GM08714 (cell line): ENCODE measurements around the gene ADAMTS17.

Experiments
- H3K4me3 ChIP-seq: fragments of 200-500 bp; sonication (Bioruptor generic); 2 replicates; pipeline ENCODE4 v1.5.1; 2014; ENCODE audit warnings: mild to moderate bottlenecking, low read length, inconsistent platforms
- ZNF274 ChIP-seq: IDR thresholded peaks from 2 replicates; pipeline ENCODE4 v1.6.1; 2012; ENCODE audit warnings: mild to moderate bottlenecking, low read depth, low read length

ADAMTS17 gene

DNA sequence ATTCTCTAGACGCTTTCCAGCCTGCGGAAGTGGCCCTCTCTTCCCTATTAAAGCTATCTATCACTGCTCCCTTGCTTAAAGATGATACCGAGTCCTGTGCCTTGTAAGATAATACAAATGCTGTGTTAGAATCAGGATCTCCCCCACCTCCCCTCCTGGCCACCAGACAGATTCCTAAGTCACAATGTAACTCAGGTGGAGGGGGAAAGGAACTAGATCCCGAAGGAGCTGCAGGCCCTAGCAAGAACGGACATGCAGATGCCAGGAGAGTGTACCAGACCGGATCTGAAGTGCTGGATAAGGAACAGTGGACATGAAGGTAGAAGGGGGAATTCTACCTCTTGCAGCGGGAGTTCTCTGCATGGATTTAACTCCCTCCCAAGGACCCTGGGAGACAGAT lies 377.8 kb downstream of the ADAMTS17 start:
- no peak overlapping the region for H3K4me3 ChIP-seq
- TF ChIP-seq ZNF274 = no peak

DNA sequence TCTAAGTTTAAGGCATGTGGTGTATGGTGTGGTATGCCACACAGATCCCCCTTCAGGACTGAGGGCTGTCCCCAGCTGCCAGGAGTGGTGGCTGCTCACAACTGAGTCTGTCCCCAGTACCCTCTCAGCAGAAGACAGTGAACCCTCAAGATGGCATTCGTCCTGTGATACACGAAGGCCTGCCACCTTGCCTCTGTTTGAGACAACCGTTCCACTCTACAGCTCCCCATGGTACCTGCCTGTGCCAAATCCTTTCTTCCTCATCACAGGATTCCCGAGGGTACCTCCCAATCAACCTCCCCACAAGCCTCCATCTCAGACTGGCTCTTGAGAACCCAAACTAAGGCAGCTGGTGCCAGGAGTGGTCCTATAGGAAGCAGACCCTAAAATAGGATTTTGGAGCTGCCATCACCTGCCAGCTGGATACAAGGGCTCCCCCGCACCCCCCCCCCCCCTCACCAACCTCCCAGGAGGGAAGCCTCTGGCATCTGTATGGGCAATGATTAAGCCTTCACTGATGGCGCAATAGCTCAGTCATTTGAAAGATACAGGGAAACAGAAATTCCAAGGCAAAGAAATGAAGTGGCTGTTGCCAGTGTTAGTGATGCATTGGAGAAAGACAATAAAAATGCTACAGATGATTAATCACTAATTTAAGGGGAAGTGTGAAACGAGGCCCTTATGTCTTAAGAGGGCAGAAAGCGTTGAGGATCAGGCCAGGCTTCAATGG lies 378.5 kb downstream of the ADAMTS17 start:
- no peak overlapping the region for H3K4me3 ChIP-seq
- TF ChIP-seq ZNF274 = no peak

DNA sequence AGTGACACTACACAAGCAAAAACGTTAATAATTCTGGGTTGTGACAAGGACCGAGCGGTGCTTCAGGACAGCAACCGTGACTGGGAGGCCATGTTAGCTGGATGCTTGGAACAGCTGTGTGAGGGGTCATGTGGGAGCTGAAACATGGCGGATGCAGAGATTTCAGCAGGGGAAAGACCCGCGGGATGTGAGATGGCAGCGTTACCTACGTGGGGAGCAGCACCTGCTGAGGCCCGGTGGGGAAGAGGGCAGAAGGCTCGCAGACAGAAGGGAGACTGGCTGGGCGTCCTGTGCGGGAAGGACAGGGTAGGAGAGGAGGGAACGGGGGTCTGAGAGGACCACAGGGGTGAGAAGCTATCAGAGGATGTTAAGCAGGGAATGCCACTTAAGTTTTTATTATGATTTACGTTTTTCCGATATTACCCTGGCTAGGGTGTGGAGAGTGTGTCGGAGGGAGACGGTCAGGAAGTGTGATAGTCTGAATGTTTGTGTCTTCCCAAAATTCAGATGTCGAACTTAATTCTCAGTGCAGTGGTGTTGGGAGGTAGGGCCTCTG lies 379.7 kb downstream of the ADAMTS17 start:
- no peak for TF ChIP-seq ZNF274
- H3K4me3 ChIP-seq = no peak overlapping the region

DNA sequence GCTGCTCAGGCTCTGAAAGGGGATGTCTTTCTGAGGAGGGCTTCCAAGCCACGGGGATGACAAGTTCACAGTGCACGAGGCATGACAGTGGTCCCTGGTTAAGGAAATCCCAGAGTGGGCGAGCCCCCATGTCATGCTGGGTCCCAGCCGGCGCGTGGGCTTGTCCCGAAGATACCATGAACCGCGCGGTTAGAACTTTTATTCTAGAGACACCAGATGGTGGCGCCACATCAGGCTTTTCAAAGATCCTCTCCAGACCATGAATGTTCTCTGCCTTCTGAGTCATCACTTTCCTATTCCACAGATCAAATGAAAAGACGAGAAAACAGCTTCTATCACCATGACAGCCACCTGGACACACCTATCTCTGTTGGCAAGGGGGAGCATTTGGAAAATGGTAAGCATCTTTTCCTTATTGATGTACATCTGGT lies 380.7 kb downstream of the ADAMTS17 start:
- no peak overlapping the region for H3K4me3 ChIP-seq
- TF ChIP-seq ZNF274 = no peak

DNA sequence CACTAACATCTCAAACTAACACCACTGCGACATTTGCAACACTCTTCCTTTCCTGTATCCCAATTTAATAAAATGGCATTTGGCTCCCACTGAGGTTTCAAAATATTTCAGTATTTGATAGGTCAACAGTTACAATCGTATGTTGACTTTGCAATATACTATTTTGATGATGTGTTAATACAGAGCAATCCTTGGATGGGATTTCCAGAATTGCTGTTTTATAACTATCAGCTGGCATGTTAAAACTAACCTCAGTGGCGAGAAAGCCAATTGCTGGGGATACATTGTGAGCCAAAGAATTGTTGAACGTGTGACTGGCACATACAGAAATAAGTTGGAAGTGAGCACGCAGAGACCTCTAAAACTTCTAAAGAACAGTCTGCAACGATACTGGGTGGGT lies 382.4 kb downstream of the ADAMTS17 start:
- TF ChIP-seq ZNF274 = no peak
- no peak overlapping the region for H3K4me3 ChIP-seq

DNA sequence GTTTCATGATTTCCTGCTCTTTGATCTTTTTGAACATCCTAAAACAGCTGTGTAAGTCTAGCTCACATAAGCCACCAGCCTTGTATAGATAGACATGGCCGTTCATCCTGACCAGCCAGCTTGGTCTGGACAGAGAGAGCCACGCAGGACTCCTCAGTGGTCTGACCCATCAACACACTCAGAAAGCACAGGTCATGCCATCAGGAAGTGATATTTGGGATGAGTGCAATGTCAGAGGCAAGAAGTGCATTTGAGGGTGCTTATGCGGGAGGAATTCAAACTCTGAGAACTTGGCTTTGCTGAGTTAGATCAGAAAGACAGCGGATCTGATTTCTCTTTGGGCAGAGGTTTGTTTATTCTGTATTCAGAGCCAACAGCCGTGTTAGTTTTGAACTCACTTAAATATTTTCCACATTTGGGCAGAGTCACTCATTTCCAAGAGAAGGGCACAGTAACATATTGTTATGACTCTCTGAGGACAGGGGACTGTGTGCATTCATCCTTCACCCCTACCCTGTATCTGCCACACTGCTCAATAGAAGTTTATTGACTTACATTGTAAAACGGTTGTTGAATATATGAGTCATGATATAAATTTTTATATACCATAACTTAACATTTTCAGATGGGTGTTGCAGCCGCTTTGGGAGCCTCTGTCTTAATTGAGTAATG lies 383.2 kb downstream of the ADAMTS17 start:
- H3K4me3 ChIP-seq = no peak overlapping the region
- TF ChIP-seq ZNF274 = no peak

DNA sequence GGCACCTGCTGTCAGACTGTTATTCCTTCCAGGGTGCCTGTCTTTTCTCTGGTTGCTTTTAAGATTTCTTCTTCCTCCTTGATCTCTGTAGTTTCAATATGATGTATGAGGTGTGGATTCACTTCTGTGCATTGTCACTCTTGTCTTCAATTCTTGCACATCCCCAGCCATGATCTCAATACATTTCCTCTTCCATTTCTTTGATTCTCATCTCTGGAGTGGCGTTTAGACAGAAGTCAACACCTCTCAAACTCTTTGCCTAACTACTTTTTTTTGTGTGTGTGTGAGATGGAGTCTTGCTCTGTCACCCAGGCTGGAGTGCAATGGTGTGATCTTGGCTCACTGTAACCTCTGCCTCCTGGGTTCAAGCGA lies 384.1 kb downstream of the ADAMTS17 start:
- no peak overlapping the region for H3K4me3 ChIP-seq
- TF ChIP-seq ZNF274 = no peak

DNA sequence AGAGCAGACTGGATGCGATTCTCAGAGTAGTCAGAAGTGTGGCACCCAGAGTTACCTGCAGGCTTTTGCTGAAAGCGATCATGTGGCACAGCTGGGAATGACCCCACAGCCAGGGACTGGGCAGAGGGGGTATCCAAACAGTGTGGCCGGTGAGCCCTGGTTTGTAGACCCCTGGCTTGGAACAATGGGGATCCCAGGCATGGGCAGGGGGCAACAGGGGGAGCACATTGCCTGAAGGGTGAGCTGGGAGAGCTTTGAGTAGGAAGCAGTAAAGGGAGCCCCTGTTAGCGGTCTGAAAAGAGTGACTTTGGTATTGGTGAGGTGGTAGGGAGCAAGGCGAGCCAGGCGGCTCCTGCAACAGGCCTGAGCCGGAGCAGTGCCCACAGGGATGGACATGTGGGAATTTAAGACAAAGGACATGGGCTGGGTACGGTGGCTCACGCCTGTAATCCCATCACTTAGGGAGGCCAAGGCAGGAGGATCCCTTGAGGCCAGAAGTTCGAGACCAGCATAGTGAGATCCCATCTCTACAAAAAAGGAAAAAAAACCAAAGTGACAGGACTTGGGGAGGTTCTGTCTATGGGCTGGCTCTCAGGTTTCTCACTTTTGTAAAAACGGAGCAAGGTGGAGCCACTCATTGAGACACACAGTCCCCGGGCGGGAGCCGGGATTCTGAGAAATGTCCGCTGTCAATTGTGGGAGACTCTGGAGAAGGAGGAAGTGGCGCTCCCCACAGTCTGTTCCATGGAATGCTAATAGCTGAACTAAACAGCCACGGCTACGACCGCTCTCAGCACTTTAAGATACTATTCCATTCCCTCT lies 384.7 kb downstream of the ADAMTS17 start:
- no peak overlapping the region for H3K4me3 ChIP-seq
- TF ChIP-seq ZNF274 = no peak

DNA sequence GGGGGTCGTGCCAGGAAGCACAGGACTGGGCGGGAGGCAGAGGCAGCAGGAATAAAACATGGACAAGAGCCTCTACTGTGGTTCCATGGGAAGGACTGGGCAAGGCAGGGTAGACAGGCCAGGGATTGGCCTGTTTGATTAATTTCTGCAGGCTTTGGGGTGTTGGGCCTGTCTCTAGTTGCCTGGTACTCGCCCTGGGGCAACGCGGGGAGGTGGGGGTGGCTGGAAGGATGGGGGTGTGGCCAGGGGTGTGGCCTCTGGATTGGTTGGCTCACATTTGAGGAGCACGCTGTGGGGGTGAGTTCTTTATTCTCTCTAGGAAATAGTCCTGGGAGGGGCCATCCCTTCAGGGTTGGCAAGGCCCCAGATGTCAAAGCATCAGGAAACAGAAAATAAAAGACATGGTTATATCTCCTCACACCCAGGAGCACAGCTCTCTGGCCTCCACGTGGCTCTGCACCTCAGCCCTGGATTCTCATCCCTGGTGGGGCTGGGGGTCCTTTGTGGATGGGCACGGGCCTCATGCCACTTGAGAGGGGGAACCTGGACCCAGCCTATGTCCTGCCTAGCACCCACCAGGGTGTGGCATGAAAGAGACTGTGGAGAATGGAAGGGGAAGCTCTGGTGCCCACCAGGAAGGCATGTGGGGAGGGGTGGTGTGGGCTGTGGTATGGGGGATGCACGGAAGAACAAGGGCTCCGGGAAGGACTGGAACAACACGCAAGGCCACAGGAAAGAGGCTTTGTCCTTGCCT lies 385.6 kb downstream of the ADAMTS17 start:
- TF ChIP-seq ZNF274 = no peak
- H3K4me3 ChIP-seq = no peak overlapping the region

DNA sequence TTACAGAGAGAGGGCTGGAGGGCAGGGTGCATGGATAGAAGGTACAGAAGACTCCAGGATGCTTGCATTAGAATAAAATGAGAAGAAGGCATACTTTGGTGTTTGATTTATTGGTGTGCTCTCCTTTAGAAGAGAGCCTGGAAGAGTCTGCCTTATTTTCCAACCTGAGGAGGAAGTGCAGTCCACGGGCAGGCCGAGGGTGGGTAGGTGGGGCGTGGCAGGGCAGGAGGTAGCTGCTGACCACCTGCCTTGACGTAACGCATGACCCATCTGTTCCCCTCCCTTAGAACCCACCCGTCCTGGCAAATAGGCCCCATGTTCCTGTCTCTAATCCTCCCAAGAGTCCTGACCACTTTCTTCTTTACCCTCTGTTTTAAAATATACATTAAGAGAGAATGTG lies 386.2 kb downstream of the ADAMTS17 start:
- no peak for TF ChIP-seq ZNF274
- H3K4me3 ChIP-seq = no peak overlapping the region

DNA sequence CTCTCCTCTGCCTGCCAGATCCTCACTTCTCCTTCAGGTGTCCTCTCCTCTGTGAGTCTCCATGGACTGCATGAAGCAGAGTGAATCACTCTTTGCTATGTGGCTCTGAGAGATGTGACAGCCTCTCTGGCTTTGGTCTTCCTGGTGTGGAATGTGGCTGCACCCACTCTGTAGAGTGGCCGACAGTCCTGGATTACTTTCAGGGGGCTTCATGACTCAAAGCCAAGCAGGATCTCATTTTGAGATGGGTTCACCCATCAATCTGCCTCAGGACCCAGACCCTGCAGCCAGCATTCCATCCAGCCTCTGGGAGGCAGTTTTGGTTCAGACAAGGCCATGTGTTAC lies 386.6 kb downstream of the ADAMTS17 start:
- TF ChIP-seq ZNF274 = no peak
- no peak overlapping the region for H3K4me3 ChIP-seq

DNA sequence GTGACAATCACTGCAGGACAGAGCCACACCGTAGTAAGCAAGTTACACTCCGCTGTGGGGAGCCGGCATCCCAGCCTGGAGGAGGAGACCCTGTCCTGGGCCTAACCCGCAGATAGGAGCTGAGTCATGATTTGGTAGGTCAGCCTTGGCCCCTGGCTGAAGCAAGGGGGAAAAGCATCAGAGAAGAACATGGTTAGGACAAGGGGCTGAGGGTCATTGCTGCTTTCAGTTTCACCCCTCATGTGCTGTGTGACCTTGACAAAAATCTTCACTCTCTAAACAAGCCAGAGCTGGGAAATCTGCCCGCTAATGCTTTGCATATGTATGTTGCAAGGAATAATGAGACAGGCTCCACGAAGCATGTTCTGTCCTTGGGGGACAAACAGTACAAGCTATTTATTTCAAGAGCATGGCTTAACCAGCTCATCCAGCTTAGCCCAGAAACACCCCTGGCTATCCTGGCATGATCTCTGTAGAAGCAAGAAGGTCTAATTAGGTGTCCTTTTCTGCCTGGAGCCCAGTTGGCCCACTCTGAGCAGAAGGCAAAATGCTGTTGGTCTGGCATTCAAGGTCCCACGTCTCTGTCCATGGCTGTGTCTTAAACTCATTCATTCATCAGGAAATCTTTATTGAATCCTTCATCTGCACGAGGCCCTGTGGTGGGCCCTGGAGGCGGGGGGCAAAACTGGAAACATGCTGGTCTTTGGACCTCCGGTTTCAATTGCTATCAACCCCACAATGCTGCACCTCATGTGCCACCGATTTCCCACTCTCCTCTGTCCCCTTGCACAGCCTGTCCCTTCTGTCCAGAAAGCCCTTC lies 387.2 kb downstream of the ADAMTS17 start:
- no peak for TF ChIP-seq ZNF274
- H3K4me3 ChIP-seq = no peak overlapping the region

DNA sequence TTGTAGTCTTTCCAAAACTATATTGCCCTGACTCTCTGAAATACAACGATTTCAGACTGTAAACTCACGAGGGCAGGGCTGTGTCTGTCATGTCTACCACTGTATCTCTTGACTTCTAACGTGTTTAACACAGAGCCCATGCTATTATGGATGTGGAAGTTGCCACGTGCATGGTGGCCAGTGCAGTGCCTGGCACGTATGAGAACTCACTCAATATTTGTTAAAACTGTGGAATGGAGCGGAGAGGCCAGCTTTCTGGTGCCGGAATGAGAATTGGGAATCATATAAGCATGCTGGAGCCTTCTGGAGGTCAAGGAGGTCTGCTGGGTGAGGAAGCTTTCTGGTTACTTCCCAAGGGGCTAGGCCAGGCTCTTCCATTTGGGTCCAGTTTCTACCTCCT lies 387.9 kb downstream of the ADAMTS17 start:
- TF ChIP-seq ZNF274 = no peak
- no peak overlapping the region for H3K4me3 ChIP-seq
